IPS DF 19.7 (cell line): ENCODE data around the gene TSACC.
A peak's percentile ranks its signal among the peaks of the same experiment; 100 is the strongest.
"Not testable (repeated sequence)": the region's sequence is repeated elsewhere in the genome, so short reads cannot be mapped to it uniquely, and the experiment has no call there.

Experiments used
- DNase-seq: peaks from one replicate; pipeline ENCODE4 v3.0.0-alpha.2; 2013; ENCODE audit warnings: low read depth, low spot score

TSACC gene

GRCh38 chr1:156346035-156346434, 7.7 kb downstream of the TSACC start:
- not testable (repeated sequence) for DNase-seq

- no peak for DNase-seq
These were observed 8.3 kb downstream of the TSACC start for GRCh38 chr1:156346636-156347035.

GRCh38 chr1:156347331-156347730, 9.0 kb downstream of the TSACC start:
- no peak for DNase-seq

GRCh38 chr1:156352481-156352880, 14.2 kb downstream of the TSACC start:
- not testable (repeated sequence) for DNase-seq

GRCh38 chr1:156356262-156356874, 18.0 kb downstream of the TSACC start:
- no peak for DNase-seq

- DNase-seq: peak; percentile 84
These were observed 18.7 kb downstream of the TSACC start for GRCh38 chr1:156356875-156357534.

GRCh38 chr1:156357977-156358376, 19.7 kb downstream of the TSACC start:
- no peak for DNase-seq

GRCh38 chr1:156358641-156359040, 20.3 kb downstream of the TSACC start:
- no peak for DNase-seq

GRCh38 chr1:156359249-156359648, 20.9 kb downstream of the TSACC start:
- DNase-seq: no peak

GRCh38 chr1:156359973-156360372, 21.6 kb downstream of the TSACC start:
- no peak for DNase-seq

GRCh38 chr1:156360534-156360933, 22.2 kb downstream of the TSACC start:
- no peak for DNase-seq

- no peak for DNase-seq
These were observed 27.4 kb downstream of the TSACC start for GRCh38 chr1:156365754-156366153.

- DNase-seq: no peak
These were observed 28.2 kb downstream of the TSACC start for GRCh38 chr1:156366378-156367166.

GRCh38 chr1:156367383-156368156, 29.2 kb downstream of the TSACC start:
- DNase-seq: no peak

- no peak for DNase-seq
These were observed 29.9 kb downstream of the TSACC start for GRCh38 chr1:156368157-156368658.

GRCh38 chr1:156368889-156369684, 30.8 kb downstream of the TSACC start, which contains the start of gene RHBG:
Gene RHBG (plus strand): TSS chr1:156369211. CDS start chr1:156369250, 39 bp downstream.
- DNase-seq: no peak

GRCh38 chr1:156369685-156370286, 31.5 kb downstream of the TSACC start:
- DNase-seq: not testable (repeated sequence)

GRCh38 chr1:156371553-156372264, 33.4 kb downstream of the TSACC start:
- no peak for DNase-seq

- DNase-seq: no peak
These were observed 33.9 kb downstream of the TSACC start for GRCh38 chr1:156372265-156372586.

- no peak for DNase-seq
These were observed 34.5 kb downstream of the TSACC start for GRCh38 chr1:156372876-156373275.
